Suprapubic skin (tissue), 4 donors: ENCODE data around the gene SOX13. TPM values are rescaled to one million over a fixed set of nuclear protein-coding genes. Genes with fewer than 3 reads are reported as not detected.

Experiments
- DNase-seq, 2 donors: peaks; one replicate each; pipeline ENCODE4 v3.0.0-alpha.2; 2019; ENCODE audit warnings: low spot score in 2 of 2
- H3K27ac ChIP-seq: fragments of 200-600 bp; sonication (generic); one replicate; pipeline ENCODE4 v1.5.1; 2019
- H3K27me3 ChIP-seq: fragments of 200-600 bp; sonication (generic); one replicate; pipeline ENCODE4 v1.5.1; 2019
- H3K36me3 ChIP-seq: fragments of 200-600 bp; sonication (generic); one replicate; pipeline ENCODE4 v1.5.1; 2019
- H3K4me1 ChIP-seq: fragments of 200-600 bp; sonication (generic); one replicate; pipeline ENCODE4 v1.5.1; 2019
- H3K4me3 ChIP-seq: fragments of 200-600 bp; sonication (generic); one replicate; pipeline ENCODE4 v1.5.1; 2019; ENCODE audit warnings: mild to moderate bottlenecking
- H3K9me3 ChIP-seq: fragments of 200-600 bp; sonication (generic); one replicate; pipeline ENCODE4 v1.5.1; 2019
- CTCF ChIP-seq, 2 donors: fragments of 200-600 bp in 1 of 2; fragments of 450-650 bp in 1 of 2; sonication (generic) in 1 of 2; IDR thresholded peaks; one replicate each; pipeline ENCODE4 v1.5.1; 2016 to 2019; ENCODE audit warnings: antibody characterized with exemption in 2 of 2, mild to moderate bottlenecking in 1 of 2, moderate library complexity in 1 of 2
- EP300 ChIP-seq: sonication (generic); formaldehyde crosslinking; IDR thresholded peaks from one replicate; pipeline ENCODE4 v1.6.1; 2017; ENCODE audit warnings: antibody characterized with exemption
- POLR2A ChIP-seq, 2 donors: fragments of 450-650 bp; IDR thresholded peaks; one replicate each; pipeline ENCODE4 v1.6.1; 2017; ENCODE audit warnings: antibody characterized with exemption in 2 of 2, mild to moderate bottlenecking in 2 of 2, moderate library complexity in 2 of 2
- POLR2AphosphoS5 ChIP-seq, 3 donors: sonication (generic); formaldehyde crosslinking; IDR thresholded peaks; one replicate each; pipeline ENCODE4 v1.6.1; 2017; ENCODE audit warnings: antibody characterized with exemption in 3 of 3
- WGBS: methylation state at CpG from one replicate; pipeline ENCODE4 v1.1.5; 2018; 5-methylcytosine and 5-hydroxymethylcytosine counted together
- total RNA-seq, 4 donors: library from RNA; depleted of rRNA; stranded (reverse); fragments of >200 nt; gene quantifications; one replicate each; pipeline ENCODE4 v1.1.0, GENCODE V29; 2016

SOX13 gene
- total RNA-seq, 4 donors from 2014 or later = 10.1 to 20.6 (median 15.6) TPM

GRCh38 chr1:204128464-204128963 is 55.6 kb downstream of the SOX13 start:
- Histone ChIP-seq H3K27ac (no peak overlapping the region), H3K36me3 (peaks cover 26% of the 10 kb centered on the region), H3K9me3 (no peaks in the 10 kb centered on the region), H3K4me1 (peaks cover 53% of the 10 kb centered on the region), H3K27me3 (no peaks in the 10 kb centered on the region), H3K4me3 (no peak overlapping the region)
- no peak for DNase-seq
- TF ChIP-seq CTCF (IDR thresholded peaks at IDR 0.05) (no peak), POLR2AphosphoS5 (IDR thresholded peaks at IDR 0.05) (no peak), EP300 (no peak), POLR2A (IDR thresholded peaks at IDR 0.05) (no peak)
- WGBS = 66% methylated on average over 4 of the region's 4 CpGs

GRCh38 chr1:204128964-204129896 is 56.3 kb downstream of the SOX13 start:
- DNase-seq = peak; percentile 83 to 89
- H3K9me3 ChIP-seq = no peaks in the 10 kb centered on the region
- WGBS = 10% methylated on average over 24 of the region's 29 CpGs
- H3K27me3 ChIP-seq = no peaks in the 10 kb centered on the region
- peak; percentile 63 to 94 for TF ChIP-seq CTCF (IDR thresholded peaks at IDR 0.05)
- peak in 1 of 3 donors; percentile 66 for TF ChIP-seq POLR2AphosphoS5 (IDR thresholded peaks at IDR 0.05)
- no peak for TF ChIP-seq POLR2A (IDR thresholded peaks at IDR 0.05)
- H3K4me1 ChIP-seq = peaks cover 53% of the 10 kb centered on the region
- peak overlapping the region; percentile 35 for H3K4me3 ChIP-seq
- H3K27ac ChIP-seq = peak overlapping the region; percentile 47
- peaks cover 24% of the 10 kb centered on the region for H3K36me3 ChIP-seq

- peaks cover 53% of the 10 kb centered on the region for H3K4me1 ChIP-seq
- DNase-seq = no peak
- H3K27me3 ChIP-seq = no peaks in the 10 kb centered on the region
- no peak overlapping the region for H3K4me3 ChIP-seq
- TF ChIP-seq CTCF (IDR thresholded peaks at IDR 0.05) (no peak), EP300 (no peak), POLR2AphosphoS5 (IDR thresholded peaks at IDR 0.05) (no peak), POLR2A (IDR thresholded peaks at IDR 0.05) (no peak)
- peak overlapping the region; percentile 47 for H3K27ac ChIP-seq
- H3K9me3 ChIP-seq = no peaks in the 10 kb centered on the region
- 85% methylated on average over 3 of the region's 4 CpGs for WGBS
- peaks cover 23% of the 10 kb centered on the region for H3K36me3 ChIP-seq
These were observed 57.3 kb downstream of the SOX13 start for GRCh38 chr1:204130178-204130577.

GRCh38 chr1:204130981-204131892 is 58.3 kb downstream of the SOX13 start:
- Histone ChIP-seq H3K27me3 (no peaks in the 10 kb centered on the region), H3K4me3 (no peak overlapping the region), H3K27ac (peak overlapping the region; percentile 32), H3K36me3 (peaks cover 15% of the 10 kb centered on the region), H3K4me1 (peaks cover 50% of the 10 kb centered on the region), H3K9me3 (no peaks in the 10 kb centered on the region)
- WGBS = 35% methylated on average over 10 of the region's 11 CpGs
- TF ChIP-seq EP300 (no peak), POLR2AphosphoS5 (IDR thresholded peaks at IDR 0.05) (no peak), CTCF (IDR thresholded peaks at IDR 0.05) (no peak), POLR2A (IDR thresholded peaks at IDR 0.05) (no peak)
- no peak for DNase-seq
